ENCODE results near the gene GIGYF2.
"Not testable (repeated sequence)": the region's sequence is repeated elsewhere in the genome, so short reads cannot be mapped to it uniquely, and the experiment has no call there.

GIGYF2 gene

DNA sequence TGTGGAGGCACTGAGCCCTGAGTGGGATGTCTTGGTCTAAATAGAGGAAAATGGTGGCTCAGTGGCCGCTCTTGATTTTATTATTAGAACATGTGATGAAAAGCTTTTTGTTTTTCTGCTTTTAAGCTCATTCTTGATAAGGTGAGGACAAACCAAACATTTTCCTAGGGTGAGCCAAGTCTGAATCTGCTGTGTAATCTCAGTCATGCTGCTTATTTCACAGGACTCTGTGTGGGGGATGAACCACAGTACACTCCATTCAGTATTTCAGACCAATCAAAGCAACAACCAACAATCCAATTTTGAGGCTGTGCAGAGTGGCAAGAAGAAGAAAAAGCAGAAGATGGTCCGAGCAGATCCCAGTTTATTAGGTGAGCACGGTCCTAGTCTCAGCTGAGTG lies 152.9 kb downstream of the GIGYF2 start:
- H3K4me1 ChIP-seq = peaks cover 0 to 13% (median 0%) of the 10 kb centered on the region in 10 experiments; a peak in 3 of 20 replicates
- no peaks in the 10 kb centered on the region for H3K27me3 ChIP-seq
- H3K27ac ChIP-seq = no peak overlapping the region
- peak overlapping the region in 1 of 11 experiments; percentile 14; a peak in 1 of 22 replicates for H3K9ac ChIP-seq
- H3K4me3 ChIP-seq = no peak overlapping the region
- no peak overlapping the region for H3K4me2 ChIP-seq
- no peak for TF ChIP-seq Cebpa-rat (IDR thresholded peaks at IDR 0.05)
- H3K36me3 ChIP-seq = peaks cover 84 to 100% (median 97%) of the 10 kb centered on the region in 11 experiments
- H3K9me3 ChIP-seq (replicated peaks in 1 of 11) = no peaks in the 10 kb centered on the region
- peaks cover 0 to 6% (median 0%) of the 10 kb centered on the region in 11 experiments; a peak in 1 of 22 replicates for H4K20me1 ChIP-seq

DNA sequence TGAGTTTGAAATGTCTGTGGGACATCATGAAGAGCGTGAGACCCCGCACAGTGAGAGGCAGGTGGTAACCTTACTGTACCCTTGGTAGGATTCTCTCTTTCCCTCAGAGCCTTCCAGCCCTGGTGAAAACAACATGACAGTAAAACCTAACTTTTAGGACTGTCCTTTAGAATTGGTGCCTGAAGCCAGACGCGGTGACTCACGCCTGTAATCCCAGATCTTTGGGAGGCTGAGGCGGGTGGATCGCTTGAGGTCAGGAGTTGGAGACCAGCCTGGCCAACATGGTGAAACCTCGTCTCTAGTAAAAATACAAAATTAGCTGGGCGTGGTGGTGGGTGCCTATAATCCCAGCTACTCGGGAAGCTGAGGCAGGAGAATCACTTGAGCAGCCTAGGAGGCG lies 154.9 kb downstream of the GIGYF2 start:
- not testable (repeated sequence) for H3K27ac ChIP-seq; H3K9ac ChIP-seq; H4K20me1 ChIP-seq; H3K27me3 ChIP-seq; H3K4me2 ChIP-seq; H3K4me3 ChIP-seq; H3K9me3 ChIP-seq (replicated peaks in 1 of 11)
- peaks cover 84 to 100% (median 97%) of the 10 kb centered on the region in 11 experiments for H3K36me3 ChIP-seq
- peaks cover 0 to 13% (median 0%) of the 10 kb centered on the region in 10 experiments; a peak in 3 of 20 replicates for H3K4me1 ChIP-seq

DNA sequence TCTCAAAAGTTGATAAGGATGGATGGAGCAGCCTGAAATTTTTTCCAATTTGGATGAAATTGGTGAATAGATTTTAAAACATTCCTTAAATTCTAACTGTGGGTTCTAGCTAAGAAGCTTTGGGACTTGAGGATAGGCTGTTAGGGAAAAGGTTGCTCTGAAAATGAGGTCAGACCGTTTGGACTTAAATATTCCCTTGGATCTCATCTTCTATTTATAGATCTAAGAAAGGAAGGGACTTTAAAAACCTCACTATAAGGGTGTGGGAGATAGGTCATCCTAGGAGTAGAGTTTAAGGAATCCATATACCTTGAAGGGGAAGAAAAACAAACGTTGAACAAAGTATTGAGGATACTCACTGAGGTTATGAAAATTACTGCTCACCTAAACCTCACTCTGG lies 155.5 kb downstream of the GIGYF2 start:
- H3K9ac ChIP-seq = no peak overlapping the region
- no peaks in the 10 kb centered on the region for H3K9me3 ChIP-seq (replicated peaks in 1 of 11)
- peaks cover 0 to 13% (median 0%) of the 10 kb centered on the region in 10 experiments; a peak in 3 of 20 replicates for H3K4me1 ChIP-seq
- no peak overlapping the region for H3K4me2 ChIP-seq
- no peaks in the 10 kb centered on the region for H3K27me3 ChIP-seq
- peaks cover 84 to 100% (median 97%) of the 10 kb centered on the region in 11 experiments for H3K36me3 ChIP-seq
- H3K27ac ChIP-seq = no peak overlapping the region
- no peak for TF ChIP-seq Cebpa-rat (IDR thresholded peaks at IDR 0.05)
- no peak overlapping the region for H3K4me3 ChIP-seq
- H4K20me1 ChIP-seq = peaks cover 0 to 6% (median 0%) of the 10 kb centered on the region in 11 experiments; a peak in 1 of 22 replicates

DNA sequence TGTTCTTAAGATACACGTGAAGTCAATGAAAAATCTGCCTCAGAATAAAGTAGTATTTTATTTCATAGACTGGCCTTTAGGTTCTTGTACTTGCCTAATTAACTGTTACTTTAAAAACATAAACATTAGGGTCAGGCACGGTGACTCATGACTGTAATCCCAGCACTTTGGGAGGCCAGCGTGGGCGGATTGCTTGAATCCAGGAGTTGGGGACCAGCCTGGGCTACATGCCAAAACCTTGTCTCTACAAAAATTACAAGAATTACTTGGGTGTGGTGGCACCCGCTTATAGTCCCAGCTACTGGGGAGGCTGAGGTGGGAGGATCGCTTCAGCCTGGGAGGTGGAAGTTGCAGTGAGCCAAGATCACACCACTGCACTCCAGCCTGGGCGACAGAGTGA lies 157.0 kb downstream of the GIGYF2 start:
- Histone ChIP-seq H3K4me1 (peaks cover 0 to 13% (median 0%) of the 10 kb centered on the region in 10 experiments; a peak in 3 of 20 replicates), H3K4me3 (no peak overlapping the region), H4K20me1 (peaks cover 0 to 6% (median 0%) of the 10 kb centered on the region in 11 experiments; a peak in 1 of 22 replicates), H3K27ac (no peak overlapping the region; a peak in 1 of 22 replicates), H3K9ac (peak overlapping the region in 1 of 11 experiments; percentile 32; a peak in 1 of 22 replicates), H3K4me2 (peak overlapping the region in 1 of 11 experiments; percentile 13; a peak in 1 of 22 replicates), H3K36me3 (peaks cover 84 to 100% (median 96%) of the 10 kb centered on the region in 11 experiments), H3K9me3 (replicated peaks in 1 of 11) (no peaks in the 10 kb centered on the region), H3K27me3 (no peaks in the 10 kb centered on the region)
- no peak for TF ChIP-seq Cebpa-rat (IDR thresholded peaks at IDR 0.05)

DNA sequence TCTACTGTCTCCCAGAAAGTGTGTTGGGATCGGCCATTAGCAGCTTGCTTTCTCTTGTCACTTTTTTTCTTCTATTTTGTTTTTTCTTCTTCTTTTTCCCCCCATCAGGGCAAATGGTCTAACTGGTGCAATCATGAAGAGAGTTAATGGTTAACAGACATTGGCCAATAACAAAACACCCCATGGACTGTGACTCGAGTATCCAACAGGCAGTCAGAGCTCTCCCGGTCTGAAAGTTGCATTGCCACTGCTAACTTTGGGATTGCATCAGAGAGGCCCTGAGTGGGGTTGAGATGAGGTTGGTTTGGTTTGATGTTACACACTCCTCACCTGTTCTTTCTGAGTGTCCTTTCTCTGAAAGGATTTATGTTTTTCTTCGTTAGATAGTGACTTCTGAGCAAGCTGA lies 160.0 kb downstream of the GIGYF2 start:
- H3K4me3 ChIP-seq = no peak overlapping the region
- no peak overlapping the region for H3K27ac ChIP-seq
- TF ChIP-seq Cebpa-rat (IDR thresholded peaks at IDR 0.05) = no peak
- peaks cover 63 to 92% (median 85%) of the 10 kb centered on the region in 11 experiments for H3K36me3 ChIP-seq
- H3K9ac ChIP-seq = no peak overlapping the region
- H3K27me3 ChIP-seq = no peaks in the 10 kb centered on the region
- peaks cover 0 to 13% (median 0%) of the 10 kb centered on the region in 10 experiments; a peak in 3 of 20 replicates for H3K4me1 ChIP-seq
- no peak overlapping the region for H3K4me2 ChIP-seq
- no peaks in the 10 kb centered on the region for H3K9me3 ChIP-seq (replicated peaks in 1 of 11)
- peaks cover 0 to 6% (median 0%) of the 10 kb centered on the region in 11 experiments; a peak in 2 of 22 replicates for H4K20me1 ChIP-seq

DNA sequence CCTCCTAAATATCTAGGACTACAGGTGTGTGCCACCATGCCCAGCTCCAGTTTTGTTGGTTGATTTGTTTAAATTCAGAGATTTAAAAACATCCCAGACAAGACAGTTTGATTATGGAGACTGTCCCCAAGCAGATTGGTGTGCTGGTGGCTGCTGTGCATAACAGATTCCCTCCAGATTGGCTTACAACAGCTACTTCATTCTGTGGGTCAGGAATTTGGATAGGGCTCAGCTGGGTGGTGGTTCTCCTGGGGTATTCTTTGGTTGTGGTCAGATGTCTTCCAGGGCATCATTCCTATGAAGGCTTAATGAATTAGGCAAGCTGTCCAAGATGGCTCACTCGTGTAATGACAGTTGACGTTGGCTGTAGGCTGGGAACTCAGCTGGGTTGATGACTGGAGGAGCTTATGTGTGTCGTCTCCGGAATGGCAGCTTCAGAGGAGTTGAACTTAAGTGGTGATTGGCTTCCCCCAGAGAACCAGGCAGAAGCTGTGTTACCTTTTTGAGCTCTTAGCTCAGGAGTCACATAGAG lies 162.3 kb downstream of the GIGYF2 start:
- Histone ChIP-seq H4K20me1 (no peaks in the 10 kb centered on the region; a peak in 1 of 22 replicates), H3K27me3 (no peaks in the 10 kb centered on the region), H3K4me3 (no peak overlapping the region), H3K27ac (no peak overlapping the region), H3K4me1 (no peaks in the 10 kb centered on the region), H3K36me3 (peaks cover 53 to 72% (median 65%) of the 10 kb centered on the region in 11 experiments), H3K9me3 (replicated peaks in 1 of 11) (no peaks in the 10 kb centered on the region), H3K4me2 (no peak overlapping the region), H3K9ac (no peak overlapping the region)
- no peak for TF ChIP-seq Cebpa-rat (IDR thresholded peaks at IDR 0.05)

DNA sequence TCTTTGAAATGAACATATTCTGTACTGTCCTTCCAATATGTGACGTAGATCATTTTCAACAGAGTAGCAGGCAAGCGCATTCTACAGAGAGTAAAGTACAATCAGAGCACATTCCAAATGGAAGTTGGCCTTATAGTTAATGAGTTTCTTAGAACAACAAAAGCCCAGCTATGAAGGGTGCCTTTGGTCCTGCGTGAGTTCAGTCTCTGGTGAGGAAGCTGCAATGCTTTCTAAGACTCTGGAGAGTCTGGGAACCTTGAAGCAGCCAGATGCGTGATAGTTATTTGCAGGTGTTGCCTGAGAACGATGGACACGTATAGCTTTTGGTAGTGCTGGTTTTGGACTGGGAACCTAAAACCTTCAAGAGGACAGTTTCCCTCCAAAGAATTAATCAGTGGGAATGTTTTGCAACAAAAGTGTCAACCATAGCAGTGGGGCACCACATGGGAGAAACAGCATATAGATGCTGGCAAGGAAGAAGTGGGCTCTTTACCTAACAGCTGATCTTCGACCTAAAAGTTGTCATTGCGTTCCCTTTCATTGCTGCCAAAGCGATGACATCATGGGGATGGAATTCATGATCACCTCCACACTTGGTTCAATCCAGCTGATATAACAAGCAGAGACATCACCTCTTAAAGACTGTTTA lies 163.6 kb downstream of the GIGYF2 start:
- no peak for TF ChIP-seq Cebpa-rat (IDR thresholded peaks at IDR 0.05)
- Histone ChIP-seq H3K36me3 (peaks cover 43 to 59% (median 53%) of the 10 kb centered on the region in 11 experiments), H3K27me3 (no peaks in the 10 kb centered on the region), H3K4me2 (no peak overlapping the region), H4K20me1 (no peaks in the 10 kb centered on the region; a peak in 1 of 22 replicates), H3K9ac (no peak overlapping the region), H3K4me1 (no peaks in the 10 kb centered on the region), H3K9me3 (replicated peaks in 1 of 11) (no peaks in the 10 kb centered on the region), H3K27ac (no peak overlapping the region), H3K4me3 (no peak overlapping the region)

DNA sequence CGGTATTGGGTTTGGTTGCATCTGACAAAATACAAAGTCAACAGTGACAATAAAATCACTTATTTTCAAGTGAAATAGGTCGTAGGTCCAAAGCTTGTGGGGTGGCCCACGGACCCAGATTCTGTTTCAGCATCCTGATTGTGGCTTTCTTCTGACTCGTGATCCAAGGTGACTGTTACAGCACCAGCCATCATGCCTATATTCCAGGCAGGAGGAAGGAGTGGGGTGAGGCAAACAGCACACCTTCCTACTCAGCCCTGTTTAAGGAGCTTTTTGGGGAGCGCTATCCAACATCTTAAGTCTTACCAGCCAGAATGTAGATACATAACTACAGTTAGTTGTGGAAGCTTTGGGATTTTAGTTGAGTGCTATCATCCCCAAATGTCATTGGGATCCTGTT lies 164.2 kb downstream of the GIGYF2 start:
- no peak overlapping the region for H3K4me3 ChIP-seq
- H3K4me2 ChIP-seq = no peak overlapping the region
- H3K9me3 ChIP-seq (replicated peaks in 1 of 11) = no peaks in the 10 kb centered on the region
- H3K4me1 ChIP-seq = no peaks in the 10 kb centered on the region
- H4K20me1 ChIP-seq = no peaks in the 10 kb centered on the region; a peak in 1 of 22 replicates
- no peak for TF ChIP-seq Cebpa-rat (IDR thresholded peaks at IDR 0.05)
- H3K27ac ChIP-seq = no peak overlapping the region
- H3K36me3 ChIP-seq = peaks cover 36 to 52% (median 47%) of the 10 kb centered on the region in 11 experiments
- H3K27me3 ChIP-seq = no peaks in the 10 kb centered on the region
- H3K9ac ChIP-seq = no peak overlapping the region

DNA sequence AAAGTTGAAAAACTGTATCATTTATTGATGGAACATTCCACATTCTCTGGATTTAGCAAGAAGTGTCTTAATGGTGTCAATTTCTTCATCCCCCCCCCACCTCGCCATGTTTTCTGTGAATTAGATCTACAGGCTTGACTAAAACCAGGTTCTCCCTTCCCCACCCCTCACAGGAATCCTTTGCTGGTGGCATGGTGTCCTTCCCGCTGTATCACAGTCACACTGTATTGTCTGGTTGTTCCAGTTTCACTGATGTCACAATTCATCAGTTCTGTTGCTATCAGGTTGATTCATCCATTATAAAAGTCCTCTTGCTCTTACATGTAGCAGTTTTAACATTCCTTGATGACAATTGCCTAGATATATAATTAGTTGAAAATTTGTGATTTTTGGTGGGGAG lies 166.9 kb downstream of the GIGYF2 start:
- no peak overlapping the region for H3K9ac ChIP-seq
- no peaks in the 10 kb centered on the region for H3K27me3 ChIP-seq
- no peaks in the 10 kb centered on the region; a peak in 1 of 22 replicates for H4K20me1 ChIP-seq
- H3K4me3 ChIP-seq = no peak overlapping the region
- no peaks in the 10 kb centered on the region for H3K9me3 ChIP-seq (replicated peaks in 1 of 11)
- no peak overlapping the region for H3K27ac ChIP-seq
- peaks cover 10 to 26% (median 20%) of the 10 kb centered on the region in 11 experiments for H3K36me3 ChIP-seq
- H3K4me2 ChIP-seq = no peak overlapping the region
- H3K4me1 ChIP-seq = no peaks in the 10 kb centered on the region
- TF ChIP-seq Cebpa-rat (IDR thresholded peaks at IDR 0.05) = no peak

All from BLaER1 treated with 17β-estradiol and CSF1 and Interleukin-3, amounts not matched to agents 10 nM and 100 nM (cell line).